K562 (cell line): ENCODE results near the gene VGF. TPM values are rescaled to one million over a fixed set of nuclear protein-coding genes. Genes with fewer than 3 reads are reported as not detected.

Experiments
- BRD9 ChIP-seq: fragments of 450-650 bp; IDR thresholded peaks from 2 replicates; pipeline ENCODE4 v1.6.1; 2018; ENCODE audit warnings: low read depth; ENCODE audit not compliant: partially characterized antibody
- CEBPB ChIP-seq: fragments of 450-650 bp; IDR thresholded peaks from 2 replicates; pipeline ENCODE4 v1.6.1; 2016; ENCODE audit warnings: missing genetic modification characterization, missing compliant biosample characterization
- DNMT1 ChIP-seq: fragments of 450-650 bp; IDR thresholded peaks from 2 replicates; pipeline ENCODE4 v1.6.1; 2016; ENCODE audit warnings: antibody characterized with exemption, mild to moderate bottlenecking
- EHMT2 ChIP-seq: fragments of 450-650 bp; IDR thresholded peaks from 2 replicates; pipeline ENCODE4 v1.6.1; 2018; ENCODE audit warnings: antibody characterized with exemption
- FOSL1 ChIP-seq: fragments of 200-800 bp; sonication (Bioruptor generic); conservative IDR thresholded peaks from 2 replicates; pipeline ENCODE4 v1.6.1; 2016; ENCODE audit warnings: missing genetic modification characterization, missing compliant biosample characterization
- GABPB1 ChIP-seq: sonication (generic); formaldehyde crosslinking; IDR thresholded peaks from 2 replicates; pipeline ENCODE4 v1.8.0; 2022; ENCODE audit warnings: mild to moderate bottlenecking, missing genetic modification reagents
- GTF2F1 ChIP-seq: IDR thresholded peaks from 2 replicates; pipeline ENCODE4 v1.6.1; 2011; ENCODE audit warnings: low read depth, low read length, improper control_type of control experiment
- HMG20B ChIP-seq: fragments of 250-450 bp; sonication (Bioruptor Pico); IDR thresholded peaks from 2 replicates; pipeline ENCODE4 v1.5.0; 2021; ENCODE audit warnings: mild to moderate bottlenecking
- KLF16 ChIP-seq: IDR thresholded peaks from 2 replicates; pipeline ENCODE4 v1.6.1; 2016; ENCODE audit warnings: antibody characterized with exemption
- MCM7 ChIP-seq, 2 experiments: fragments of 450-650 bp; IDR thresholded peaks; 2 replicates each; pipeline ENCODE4 v1.6.1; 2016 to 2018
- MITF ChIP-seq: IDR thresholded peaks from 2 replicates; pipeline ENCODE4 v1.6.1; 2014; ENCODE audit warnings: antibody characterized with exemption
- NFIC ChIP-seq: fragments of 450-650 bp; IDR thresholded peaks from 2 replicates; pipeline ENCODE4 v1.6.1; 2017; ENCODE audit warnings: mild to moderate bottlenecking, inconsistent platforms
- NFXL1 ChIP-seq: fragments of 450-650 bp; formaldehyde crosslinking; IDR thresholded peaks from 2 replicates; pipeline ENCODE4 v1.4.0; 2021; ENCODE audit warnings: mild to moderate bottlenecking
- POLR2B ChIP-seq: fragments of 450-650 bp; IDR thresholded peaks from 2 replicates; pipeline ENCODE4 v1.6.1; 2018; ENCODE audit warnings: low read depth; ENCODE audit not compliant: partially characterized antibody
- SIN3B ChIP-seq: fragments of 450-650 bp; IDR thresholded peaks from 2 replicates; pipeline ENCODE4 v1.6.1; 2017; ENCODE audit warnings: low read depth, mild to moderate bottlenecking, moderate library complexity
- SNRNP70 ChIP-seq: fragments of 200-400 bp; formaldehyde crosslinking; optimal IDR thresholded peaks from 2 replicates; pipeline ENCODE3; 2017; ENCODE audit warnings: low read depth, low read length
- SP2 ChIP-seq: IDR thresholded peaks from 2 replicates; pipeline ENCODE4 v1.6.1; 2011; ENCODE audit warnings: mild to moderate bottlenecking, low read depth, low read length, moderate library complexity; ENCODE audit not compliant: poor library complexity, severe bottlenecking; ENCODE audit errors: extremely low read depth
- XRCC3 ChIP-seq: fragments of 450-650 bp; IDR thresholded peaks from 2 replicates; pipeline ENCODE4 v1.6.1; 2017; ENCODE audit warnings: mild to moderate bottlenecking, moderate library complexity
- ZFX ChIP-seq: sonication (generic); formaldehyde crosslinking; IDR thresholded peaks from 2 replicates; pipeline ENCODE4 v1.8.0; 2022; ENCODE audit warnings: mild to moderate bottlenecking, missing genetic modification reagents, moderate library complexity
- ZKSCAN8 ChIP-seq: fragments of 200-800 bp; sonication (Bioruptor generic); IDR thresholded peaks from 2 replicates; pipeline ENCODE4 v1.6.1; 2016; ENCODE audit warnings: missing genetic modification characterization, missing compliant biosample characterization
- ZNF12 ChIP-seq: sonication (generic); formaldehyde crosslinking; IDR thresholded peaks from 2 replicates; pipeline ENCODE4 v1.4.0; 2020; ENCODE audit warnings: mild to moderate bottlenecking, missing genetic modification reagents
- ZNF23 ChIP-seq: fragments of 250-450 bp; sonication (Bioruptor Pico); IDR thresholded peaks from 2 replicates; pipeline ENCODE4 v1.4.0; 2020; ENCODE audit warnings: mild to moderate bottlenecking
- ZNF507 ChIP-seq: conservative IDR thresholded peaks from 2 replicates; pipeline ENCODE4 v1.6.1; 2017; ENCODE audit warnings: missing genetic modification characterization, missing compliant biosample characterization
- polyA plus RNA-seq, 8 experiments: library from polyadenylated mRNA; depleted of rRNA in 4 of 8; stranded (reverse) in 5 of 8; unstranded in 3 of 8; fragments of >200 nt; fragmentation: Nextera tagmentation in 2 of 8; fragmentation: Illumina TruSeq in 1 of 8; extraction: Ambion mirVana in 2 of 8; extraction: Trizol in 1 of 8; gene quantifications; 2 replicates each; pipeline versions ENCODE4 v1.2.1 to v1.2.3, GENCODE V29; 2011 to 2014; ENCODE audit warnings: inconsistent platforms in 1 of 8, missing spikeins in 1 of 8
- total RNA-seq, 7 experiments: library from RNA; depleted of rRNA in 6 of 7; stranded (reverse); fragments of >200 nt in 6 of 7; fragmentation: Illumina TruSeq in 2 of 7; extraction: Trizol in 2 of 7; gene quantifications; 2 replicates each; pipeline versions ENCODE4 v1.2.1 to v1.2.3, GENCODE V29; 2011 to 2021; ENCODE audit warnings: low replicate concordance in 1 of 7
- TF ChIP-seq, protein P1 (sequence below): fragments of 150-350 bp; conservative IDR thresholded peaks from 2 replicates; pipeline ENCODE4 v1.6.1; 2014; ENCODE audit warnings: low read length
- TF ChIP-seq, protein P2 (sequence below): fragments of 450-650 bp; IDR thresholded peaks from 2 replicates; pipeline ENCODE4 v1.6.1; 2017; ENCODE audit warnings: antibody characterized with exemption

Gene VGF
- total and polyA plus RNA-seq, 9 of the 15 experiments (the other 6 are each of a cell fraction or from before 2014, with no cell fraction given) = 0.03 to 5.7 (median 0.34) TPM

- TF ChIP-seq SIN3B (no peak), NFXL1 (CRISPR knock-in tag) (no peak), MCM7 (IDR thresholded peaks at IDR 0.05) (no peak), EHMT2 (peak; percentile 100), MITF (peak; percentile 83), XRCC3 (no peak), SP2 (peak; percentile 0), FOSL1 (tag) (no peak), GABPB1 (peak; percentile 90), NFIC (no peak), KLF16 (peak; percentile 13; the same call in 1 of the 2 replicates), ZFX (CRISPR knock-in tag) (no peak), ZNF23 (CRISPR knock-in tag) (no peak), ZKSCAN8 (no peak), CEBPB (tag) (no peak), GTF2F1 (no peak), HMG20B (CRISPR knock-in tag) (no peak), ZNF507 (tag) (no peak), BRD9 (no peak), SNRNP70 (no peak), DNMT1 (no peak), ZNF12 (peak; percentile 58; the same call in 1 of the 2 replicates), POLR2B (peak; percentile 45)
- TF ChIP-seq, protein P1, sequence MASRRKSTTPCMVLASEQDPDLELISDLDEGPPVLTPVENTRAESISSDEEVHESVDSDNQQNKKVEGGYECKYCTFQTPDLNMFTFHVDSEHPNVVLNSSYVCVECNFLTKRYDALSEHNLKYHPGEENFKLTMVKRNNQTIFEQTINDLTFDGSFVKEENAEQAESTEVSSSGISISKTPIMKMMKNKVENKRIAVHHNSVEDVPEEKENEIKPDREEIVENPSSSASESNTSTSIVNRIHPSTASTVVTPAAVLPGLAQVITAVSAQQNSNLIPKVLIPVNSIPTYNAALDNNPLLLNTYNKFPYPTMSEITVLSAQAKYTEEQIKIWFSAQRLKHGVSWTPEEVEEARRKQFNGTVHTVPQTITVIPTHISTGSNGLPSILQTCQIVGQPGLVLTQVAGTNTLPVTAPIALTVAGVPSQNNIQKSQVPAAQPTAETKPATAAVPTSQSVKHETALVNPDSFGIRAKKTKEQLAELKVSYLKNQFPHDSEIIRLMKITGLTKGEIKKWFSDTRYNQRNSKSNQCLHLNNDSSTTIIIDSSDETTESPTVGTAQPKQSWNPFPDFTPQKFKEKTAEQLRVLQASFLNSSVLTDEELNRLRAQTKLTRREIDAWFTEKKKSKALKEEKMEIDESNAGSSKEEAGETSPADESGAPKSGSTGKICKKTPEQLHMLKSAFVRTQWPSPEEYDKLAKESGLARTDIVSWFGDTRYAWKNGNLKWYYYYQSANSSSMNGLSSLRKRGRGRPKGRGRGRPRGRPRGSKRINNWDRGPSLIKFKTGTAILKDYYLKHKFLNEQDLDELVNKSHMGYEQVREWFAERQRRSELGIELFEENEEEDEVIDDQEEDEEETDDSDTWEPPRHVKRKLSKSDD = no peak
- TF ChIP-seq, protein P2, sequence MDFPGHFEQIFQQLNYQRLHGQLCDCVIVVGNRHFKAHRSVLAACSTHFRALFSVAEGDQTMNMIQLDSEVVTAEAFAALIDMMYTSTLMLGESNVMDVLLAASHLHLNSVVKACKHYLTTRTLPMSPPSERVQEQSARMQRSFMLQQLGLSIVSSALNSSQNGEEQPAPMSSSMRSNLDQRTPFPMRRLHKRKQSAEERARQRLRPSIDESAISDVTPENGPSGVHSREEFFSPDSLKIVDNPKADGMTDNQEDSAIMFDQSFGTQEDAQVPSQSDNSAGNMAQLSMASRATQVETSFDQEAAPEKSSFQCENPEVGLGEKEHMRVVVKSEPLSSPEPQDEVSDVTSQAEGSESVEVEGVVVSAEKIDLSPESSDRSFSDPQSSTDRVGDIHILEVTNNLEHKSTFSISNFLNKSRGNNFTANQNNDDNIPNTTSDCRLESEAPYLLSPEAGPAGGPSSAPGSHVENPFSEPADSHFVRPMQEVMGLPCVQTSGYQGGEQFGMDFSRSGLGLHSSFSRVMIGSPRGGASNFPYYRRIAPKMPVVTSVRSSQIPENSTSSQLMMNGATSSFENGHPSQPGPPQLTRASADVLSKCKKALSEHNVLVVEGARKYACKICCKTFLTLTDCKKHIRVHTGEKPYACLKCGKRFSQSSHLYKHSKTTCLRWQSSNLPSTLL = no peak
These were observed at the start of gene VGF (continued) for GRCh38 chr7:101165075-101165957.
